HG02642 (cell line): ENCODE results near the gene PITPNC1.

Source experiments
- ATAC-seq: cut with Tn5 transposase; IDR thresholded peaks from one replicate; pipeline ENCODE4 v1.9.1; 2021; ENCODE audit warnings: mild to moderate bottlenecking; ENCODE audit not compliant: unreplicated experiment, poor library complexity

PITPNC1 gene

DNA sequence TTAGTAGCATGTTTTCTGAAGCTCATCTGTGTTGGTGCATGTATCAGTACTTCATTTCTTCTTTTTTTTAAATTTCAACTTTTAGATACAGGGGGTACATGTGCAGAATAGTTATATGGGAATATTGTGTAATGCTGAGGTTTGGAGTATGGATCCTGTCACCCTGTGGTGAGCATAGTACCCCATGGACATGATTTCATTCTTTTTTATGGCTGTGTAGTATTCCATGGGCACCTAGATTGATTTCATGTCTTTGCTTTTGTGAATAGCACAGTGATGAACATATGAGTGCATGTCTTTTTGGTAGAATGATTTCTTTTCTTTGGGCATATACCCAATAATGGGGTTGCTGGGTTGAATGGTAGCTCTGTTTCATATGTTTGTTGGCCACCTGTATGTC is 285.6 kb downstream of the PITPNC1 start:
- ATAC-seq = no peak

DNA sequence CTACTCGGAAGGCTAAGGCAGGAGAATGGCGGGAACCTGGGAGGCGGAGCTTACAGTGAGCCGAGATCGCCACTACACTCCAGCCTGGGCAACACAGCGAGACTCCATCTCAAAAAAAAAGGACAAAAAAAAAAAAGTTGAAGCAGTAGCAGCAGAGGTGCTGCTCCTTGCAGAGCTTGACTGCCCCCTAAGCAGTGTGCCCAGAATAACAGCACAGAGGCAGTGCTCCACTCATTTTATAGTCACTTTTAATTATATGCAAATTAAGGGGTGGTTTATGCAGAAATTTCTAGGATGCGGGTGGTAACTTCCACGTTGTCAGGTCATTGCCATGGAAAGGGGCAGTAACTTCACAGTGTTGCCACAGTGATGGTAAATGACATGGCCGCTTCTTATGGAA is 286.4 kb downstream of the PITPNC1 start:
- no peak for ATAC-seq

DNA sequence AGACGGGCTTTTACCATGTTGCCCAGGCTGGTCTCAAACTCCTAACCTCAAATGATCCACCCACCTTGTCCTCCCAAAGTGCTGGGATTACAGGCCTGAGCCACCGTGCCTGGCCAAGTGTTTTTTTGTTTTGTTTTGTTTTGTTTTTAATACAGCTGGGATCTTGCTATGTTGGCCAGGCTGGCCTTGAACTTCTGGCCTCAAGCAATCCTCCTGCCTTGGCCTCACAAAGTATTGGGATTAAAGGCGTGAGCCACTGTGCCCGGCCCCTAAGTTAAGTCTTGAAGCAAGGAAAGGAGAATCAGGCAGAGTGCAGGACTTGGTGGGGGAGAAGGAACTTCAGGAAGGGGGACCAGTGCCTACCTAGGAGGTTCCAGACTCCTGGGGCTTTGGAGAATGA is 288.9 kb downstream of the PITPNC1 start:
- ATAC-seq = no peak

DNA sequence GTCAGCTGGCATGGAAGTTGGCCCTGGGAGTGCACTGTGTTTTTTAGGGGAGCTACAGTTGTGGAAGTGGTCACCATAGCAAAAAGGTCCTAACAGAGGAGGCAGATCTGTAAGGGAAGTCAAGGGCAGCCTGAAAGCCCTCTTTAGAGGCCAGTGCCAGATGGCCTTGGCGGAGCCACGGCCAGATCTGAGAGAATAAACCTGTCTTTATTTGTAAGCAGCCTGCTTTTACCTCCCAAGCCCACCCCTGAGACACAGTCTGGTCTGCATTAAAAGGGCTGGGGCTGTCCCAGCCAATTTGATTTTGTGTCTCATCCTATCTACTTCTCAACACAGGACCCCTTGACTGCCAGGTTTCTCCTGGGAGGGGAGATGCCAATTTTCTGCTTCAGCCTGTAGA is 289.6 kb downstream of the PITPNC1 start:
- no peak for ATAC-seq

DNA sequence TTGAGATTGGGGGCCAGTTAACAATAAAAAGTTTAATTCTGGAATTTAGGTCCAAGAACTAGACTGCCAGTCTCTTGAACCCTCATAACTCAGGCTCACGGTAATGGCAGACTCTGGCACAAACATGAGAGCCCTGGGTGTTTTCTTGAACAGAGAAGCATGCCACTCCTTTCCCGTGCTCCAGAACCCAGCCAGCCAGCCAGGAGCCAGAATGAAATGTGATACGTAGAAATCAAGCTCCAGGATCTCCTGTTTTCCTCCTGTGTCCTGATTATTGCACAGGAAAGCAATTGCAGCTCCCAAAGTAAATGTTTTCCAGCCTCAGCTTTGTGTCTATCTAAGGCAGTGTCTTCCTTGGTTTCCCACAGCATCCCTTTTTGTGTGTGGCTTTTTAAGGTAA is 294.4 kb downstream of the PITPNC1 start:
- no peak for ATAC-seq

DNA sequence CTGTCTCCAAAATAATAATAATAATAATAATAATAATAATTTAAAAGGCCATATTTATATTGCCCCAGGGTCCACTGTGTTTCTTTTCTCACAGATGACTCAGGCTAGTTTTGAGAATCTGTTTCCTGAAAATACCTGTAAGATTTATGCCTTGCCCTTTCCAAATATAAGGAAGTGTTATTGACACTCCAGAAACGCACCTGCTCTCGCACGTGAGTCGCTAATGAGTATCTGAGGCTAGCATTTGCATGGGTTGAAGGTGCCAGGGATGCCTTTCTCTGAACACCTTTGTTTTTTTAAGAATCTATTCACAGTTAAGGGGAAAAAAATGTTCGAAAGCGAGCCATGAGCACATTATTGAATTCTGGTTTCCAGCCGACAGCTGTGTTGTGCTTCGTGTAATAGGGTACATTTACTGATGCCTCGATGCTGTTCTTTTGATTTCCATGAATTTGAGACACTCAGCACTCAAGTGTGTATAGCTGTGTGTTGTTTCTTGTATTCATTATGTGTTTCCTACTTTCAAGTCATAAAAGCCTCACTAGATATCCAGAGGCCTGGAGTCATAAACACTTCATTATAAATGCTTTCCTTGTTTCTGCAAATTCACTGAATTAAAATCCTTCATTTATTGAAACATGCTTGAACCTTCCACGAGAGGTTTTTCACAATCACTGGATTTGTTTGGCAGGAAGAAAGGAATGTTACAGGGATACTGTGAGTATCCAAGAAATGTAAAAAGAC is 295.7 kb downstream of the PITPNC1 start:
- no peak for ATAC-seq

DNA sequence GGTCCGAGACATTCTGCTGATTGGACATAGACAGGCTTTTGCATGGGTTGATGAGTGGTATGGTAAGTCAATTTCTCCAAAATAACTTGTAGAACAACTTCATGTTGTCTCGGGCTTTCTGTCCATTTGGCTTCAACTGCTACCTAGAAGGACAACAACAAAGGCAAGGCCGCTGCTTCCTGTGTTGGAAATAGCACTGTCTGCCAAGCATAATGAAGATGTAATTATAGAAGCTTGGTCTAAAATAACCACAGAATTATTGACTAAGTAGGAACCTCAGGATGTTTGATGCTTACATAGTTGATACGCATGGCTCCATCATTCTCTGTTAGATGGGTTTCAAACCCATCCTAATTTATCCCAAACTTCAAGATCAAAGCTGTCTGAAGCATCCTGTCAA is 298.4 kb downstream of the PITPNC1 start:
- ATAC-seq = no peak

DNA sequence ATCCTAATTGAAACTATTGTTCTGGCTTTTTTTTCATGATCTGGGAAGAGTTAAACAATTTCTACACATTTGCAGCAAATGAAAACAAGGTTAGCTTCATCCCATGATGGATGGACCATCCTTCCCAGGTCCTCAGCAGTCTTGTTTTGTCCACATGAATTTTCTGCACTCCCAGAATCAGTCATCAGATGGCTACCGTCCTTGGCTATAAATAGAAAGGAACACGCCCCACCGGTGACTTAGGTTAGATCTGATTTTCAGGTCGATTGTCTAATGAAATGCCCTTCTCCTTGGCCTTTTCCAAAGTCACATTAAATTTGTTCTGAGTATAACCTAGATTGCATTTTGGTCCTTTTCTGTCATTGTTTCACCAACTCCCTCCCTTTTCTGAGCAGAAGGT is 299.2 kb downstream of the PITPNC1 start:
- no peak for ATAC-seq

DNA sequence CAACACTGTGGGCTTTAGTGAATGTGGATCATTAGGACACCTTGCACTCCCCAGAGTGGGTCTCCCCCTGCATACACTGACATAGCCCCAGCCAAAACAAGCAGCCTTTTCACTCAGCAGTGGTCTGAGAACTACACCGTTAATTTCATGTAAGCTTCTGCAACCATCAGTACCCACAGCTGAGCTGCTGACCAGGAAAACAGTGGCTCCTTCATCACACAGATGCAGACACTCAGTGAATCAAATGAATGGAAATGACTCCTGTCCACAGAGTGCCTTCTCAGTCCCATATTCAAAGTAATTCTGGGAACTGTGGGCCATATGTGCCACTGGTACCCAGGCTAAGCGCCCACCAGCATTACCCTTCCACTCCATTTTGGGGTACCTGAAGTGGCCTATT is 301.3 kb downstream of the PITPNC1 start:
- no peak for ATAC-seq

DNA sequence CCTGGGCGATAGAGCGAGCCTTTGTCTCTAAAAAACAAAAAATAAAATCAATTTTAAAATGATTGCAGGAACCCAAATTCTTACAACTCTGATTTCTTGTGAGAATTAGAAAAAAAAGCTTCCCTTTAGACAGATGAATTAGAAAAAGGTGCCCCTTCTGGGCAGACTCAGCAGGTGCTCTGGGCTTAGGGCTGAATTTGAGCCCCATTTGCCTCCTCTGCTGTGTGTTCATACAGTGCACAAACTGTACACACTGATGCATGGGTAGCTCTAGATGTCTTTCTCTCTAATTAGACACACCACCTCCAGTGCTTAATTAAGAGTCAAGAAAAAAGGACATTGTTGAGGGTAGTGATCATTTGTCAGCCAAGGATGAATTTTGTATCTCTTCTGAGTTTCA is 302.1 kb downstream of the PITPNC1 start:
- no peak for ATAC-seq

DNA sequence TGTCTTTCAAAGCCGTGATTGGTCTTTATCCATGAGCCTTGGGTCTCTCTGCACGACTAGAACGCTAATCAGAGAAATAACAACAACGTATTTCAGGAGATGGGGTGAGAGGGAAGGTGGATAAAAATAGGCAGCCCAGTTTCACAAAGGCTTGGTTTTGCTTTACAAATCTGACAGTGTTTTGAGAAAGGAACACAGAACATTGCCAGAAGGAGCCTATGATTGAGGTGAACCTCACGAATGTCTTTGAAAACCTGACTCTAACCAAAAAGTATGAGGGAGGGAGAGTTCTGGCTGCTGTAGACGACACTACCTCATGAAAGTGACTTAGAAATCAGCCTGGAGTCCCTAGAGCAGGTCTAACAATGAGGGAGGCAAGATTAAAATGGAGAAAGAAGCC is 302.6 kb downstream of the PITPNC1 start:
- ATAC-seq = no peak

DNA sequence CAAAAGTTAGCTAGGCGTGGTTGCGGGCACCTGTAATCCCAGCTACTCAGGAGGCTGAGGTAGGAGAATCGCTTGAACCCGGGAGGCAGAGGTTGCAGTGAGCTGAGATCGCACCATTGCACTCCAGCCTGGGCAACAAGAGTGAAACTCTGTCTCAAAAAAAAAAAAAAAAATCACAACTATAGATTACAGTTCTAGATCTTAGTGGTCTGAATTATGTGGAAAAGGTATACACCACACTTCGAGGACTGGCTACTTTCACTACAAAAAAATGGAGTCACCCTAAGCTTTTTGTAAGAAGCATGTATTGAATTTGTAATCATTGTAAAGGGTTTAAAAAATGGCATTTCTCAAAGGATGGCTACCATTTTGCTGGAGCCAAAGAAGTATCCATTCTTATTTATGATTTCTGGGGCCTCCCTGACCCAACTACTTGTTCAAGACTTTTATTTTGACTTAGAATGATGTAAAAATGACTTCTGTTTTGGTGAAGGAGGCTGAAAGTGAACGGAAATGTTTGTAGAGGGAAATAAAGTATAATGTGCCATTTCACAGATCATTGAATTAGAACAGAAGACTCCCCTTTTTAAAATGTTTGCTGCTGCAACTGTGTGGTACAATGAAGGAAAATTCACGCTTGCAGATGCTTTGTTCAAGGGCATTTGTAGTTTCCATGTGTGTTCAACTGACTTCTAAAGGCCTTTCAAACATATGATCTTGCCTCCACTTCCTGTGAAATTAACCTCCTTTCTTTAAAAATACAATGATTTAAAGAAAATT is 303.6 kb downstream of the PITPNC1 start:
- no peak for ATAC-seq

DNA sequence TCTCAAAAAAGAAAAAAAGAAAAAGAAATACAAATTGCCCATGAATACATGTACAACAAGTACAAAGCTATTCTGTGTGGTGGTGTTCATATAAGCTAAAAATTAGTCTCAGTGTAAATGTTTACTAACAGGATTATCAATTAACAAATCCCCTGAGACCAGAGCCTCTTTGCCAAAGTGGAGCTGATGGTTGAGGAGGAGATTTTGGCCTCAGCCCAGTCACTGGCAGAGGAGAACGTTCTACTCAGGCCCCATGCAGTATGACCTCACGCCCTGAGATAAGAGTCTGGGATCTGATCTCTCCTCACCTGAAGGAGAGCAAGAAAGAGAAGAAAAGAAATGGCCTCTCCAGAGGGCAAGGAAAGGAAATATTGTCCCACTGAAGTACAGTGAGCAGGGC is 305.1 kb downstream of the PITPNC1 start:
- no peak for ATAC-seq

DNA sequence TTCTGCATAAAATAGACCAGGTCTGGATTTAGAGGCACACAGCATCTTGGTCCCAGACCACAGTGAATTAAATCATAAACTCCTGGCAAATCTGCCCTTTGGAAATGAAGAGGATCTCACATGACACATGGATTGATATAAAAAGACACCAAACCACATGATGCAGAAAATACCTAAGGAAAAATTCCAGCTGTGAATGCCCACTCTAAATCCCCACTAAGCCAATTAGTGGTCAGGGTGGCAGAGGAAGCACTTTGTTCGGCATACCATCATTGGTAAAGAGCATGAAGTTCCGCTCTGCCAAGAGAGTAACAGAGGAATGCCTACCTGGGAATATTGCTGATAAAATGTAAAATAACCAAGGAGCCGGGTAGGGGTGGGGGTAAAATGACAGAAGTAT is 308.3 kb downstream of the PITPNC1 start:
- ATAC-seq = no peak

DNA sequence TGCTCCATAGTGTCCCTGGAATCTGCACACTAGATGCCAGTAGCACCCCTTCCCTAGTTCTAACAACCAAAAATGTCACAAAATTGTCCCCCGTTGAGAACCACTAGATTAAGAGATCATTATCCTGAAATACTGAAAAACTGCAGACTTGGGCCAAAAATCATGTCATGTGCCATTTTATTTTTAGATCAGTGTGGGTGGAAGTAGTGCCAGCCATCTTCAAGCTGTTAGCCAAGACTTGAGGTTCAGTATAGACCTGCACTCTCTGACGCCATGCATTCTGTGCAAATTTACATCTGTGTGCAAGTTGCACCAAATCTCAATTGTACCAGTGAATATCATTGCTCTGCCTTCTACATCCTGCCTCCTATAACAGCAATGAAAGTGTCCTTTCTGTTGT is 309.2 kb downstream of the PITPNC1 start:
- no peak for ATAC-seq

DNA sequence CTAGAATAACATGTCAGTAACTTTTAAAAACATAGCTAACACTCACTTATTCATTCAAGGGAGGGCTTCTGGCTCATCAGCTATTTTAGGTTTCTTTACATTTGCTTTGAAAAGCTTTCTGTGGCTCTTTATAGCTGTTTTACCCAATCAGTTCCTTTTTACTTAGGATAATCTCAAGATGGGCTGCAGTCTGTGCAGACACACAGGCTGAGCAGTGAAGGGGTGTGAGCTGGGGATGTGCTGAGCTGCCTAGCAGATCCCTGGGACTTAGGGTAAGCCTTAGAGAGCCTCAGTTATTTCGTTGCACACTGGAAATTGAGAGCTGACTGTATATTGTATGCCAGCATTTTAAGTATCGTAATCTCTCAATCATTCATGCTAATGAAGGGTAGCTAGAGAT is 310.4 kb downstream of the PITPNC1 start:
- no peak for ATAC-seq

DNA sequence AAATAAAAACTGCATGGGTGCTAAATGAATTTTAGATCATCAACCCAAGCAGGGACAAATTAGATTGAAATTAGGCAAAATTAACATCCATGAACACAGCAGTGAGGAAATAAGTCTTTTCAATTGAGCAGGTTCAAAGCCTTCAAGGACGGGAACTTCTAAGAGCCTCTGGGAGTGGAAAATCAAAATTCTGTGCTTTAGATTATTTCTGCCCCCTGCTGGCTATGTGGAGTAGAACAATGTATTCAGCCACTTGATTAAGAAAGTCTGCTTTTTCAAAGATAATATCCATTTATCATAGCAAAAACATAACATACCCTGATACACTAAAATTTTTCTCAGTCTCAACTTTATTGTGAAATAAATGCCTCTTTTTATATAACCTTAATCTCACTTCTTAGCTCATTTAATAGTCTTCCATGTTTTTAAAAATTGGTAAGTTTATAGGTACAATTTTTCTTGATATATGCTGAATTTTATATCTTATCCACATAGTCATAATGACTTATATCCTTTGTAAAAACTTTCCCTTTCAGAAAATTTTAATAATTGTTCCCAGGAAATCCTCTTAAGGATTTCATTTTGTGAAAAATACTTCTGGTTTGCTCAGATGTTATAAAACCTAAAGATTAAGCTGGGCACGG is 312.6 kb downstream of the PITPNC1 start:
- no peak for ATAC-seq

DNA sequence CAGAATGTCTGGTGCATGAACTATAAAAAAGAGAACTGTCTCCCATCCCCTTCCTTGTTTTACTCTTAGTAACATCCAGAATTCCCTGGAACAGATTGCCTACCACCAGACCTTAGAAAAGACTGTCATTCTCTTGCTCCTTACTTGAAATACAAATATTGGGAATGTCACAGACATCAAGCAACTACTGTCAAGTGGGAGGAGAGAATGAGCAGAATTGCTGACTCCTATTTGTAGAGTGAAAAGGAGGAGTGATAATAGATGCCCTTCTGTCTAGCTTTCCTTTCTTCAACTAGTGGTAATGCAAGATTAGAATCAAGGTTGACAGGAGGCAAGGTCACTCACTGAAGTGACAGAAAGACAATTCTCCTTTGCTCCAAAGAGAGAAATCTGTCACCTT is 316.7 kb downstream of the PITPNC1 start:
- ATAC-seq = no peak

DNA sequence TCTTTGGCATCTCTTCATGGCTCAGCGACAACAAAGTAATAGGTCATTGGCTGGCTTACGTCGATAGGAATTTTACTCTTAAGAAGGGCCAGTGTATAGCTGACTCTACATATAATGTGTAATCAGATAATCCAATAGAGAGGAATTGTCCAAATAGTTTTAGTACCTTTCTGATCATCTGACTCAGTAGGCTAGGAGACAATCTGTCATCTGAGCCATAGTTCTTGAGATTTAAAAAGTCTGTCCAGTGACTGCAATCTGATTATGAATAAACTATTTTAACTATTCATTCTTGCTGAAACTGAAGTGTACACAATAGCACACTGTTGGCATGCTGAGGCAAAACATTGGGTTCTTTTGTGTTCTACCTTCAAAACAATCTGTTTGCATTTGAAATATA is 319.3 kb downstream of the PITPNC1 start:
- ATAC-seq = no peak

DNA sequence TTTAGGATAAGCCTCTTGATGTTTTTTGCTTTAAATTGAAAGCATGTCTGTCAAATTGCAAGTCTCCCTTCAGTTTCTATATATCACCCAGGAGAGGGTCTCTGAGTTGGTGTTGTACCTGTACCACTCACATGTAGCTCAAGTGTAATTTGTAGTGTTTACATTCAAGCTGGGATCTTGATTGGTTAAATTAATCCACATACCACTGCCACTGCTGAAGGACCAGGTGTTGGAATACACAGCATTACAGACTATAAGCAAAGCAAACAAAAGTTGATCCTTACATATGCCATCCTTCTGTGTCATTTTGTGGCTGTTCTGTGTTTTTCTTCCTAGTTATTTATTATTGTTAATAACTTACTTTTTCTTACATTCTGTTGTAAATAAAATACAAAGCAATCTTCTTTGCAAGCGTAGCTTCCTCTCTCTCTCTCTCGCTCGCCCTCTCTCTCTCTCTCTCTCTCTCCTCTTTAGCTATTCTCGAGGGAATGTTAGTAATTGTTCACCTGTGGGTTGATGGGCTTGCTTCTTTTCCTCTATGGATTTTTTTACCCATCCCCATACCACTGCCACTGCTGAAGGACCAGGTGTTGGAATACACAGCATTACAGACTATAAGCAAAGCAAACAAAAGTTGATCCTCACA is 319.9 kb downstream of the PITPNC1 start:
- no peak for ATAC-seq
